Activated T-helper 17 cell treated with anti-CD3 and anti-CD28 coated beads, Interleukin-2, amount 50 U/mL, for 72 hours (primary cell): Measurements from ENCODE around the gene GMPR. TPM values are rescaled to one million over a fixed set of nuclear protein-coding genes. Genes with fewer than 3 reads are reported as not detected.
A peak's percentile ranks its signal among the peaks of the same experiment; 100 is the strongest.

Experiments
- ATAC-seq: fragments of 150-1000 bp; cut with Tn5 transposase; replicated peaks from 2 replicates; pipeline ENCODE4 v1.10.0; 2021; ENCODE audit warnings: mild to moderate bottlenecking, moderate library complexity
- H3K27ac Mint-ChIP-seq: one replicate; pipeline ENCODE4 v1.8.0; 2022; ENCODE audit warnings: mixed read lengths
- H3K27me3 Mint-ChIP-seq: one replicate; pipeline ENCODE4 v1.8.0; 2022; ENCODE audit warnings: mixed read lengths
- H3K36me3 Mint-ChIP-seq: one replicate; pipeline ENCODE4 v1.8.0; 2022; ENCODE audit warnings: low read depth, mild to moderate bottlenecking, mixed read lengths
- H3K4me1 Mint-ChIP-seq: one replicate; pipeline ENCODE4 v1.8.0; 2022; ENCODE audit warnings: mixed read lengths
- H3K4me3 Mint-ChIP-seq: one replicate; pipeline ENCODE4 v1.8.0; 2022; ENCODE audit warnings: mild to moderate bottlenecking, mixed read lengths
- H3K9me3 Mint-ChIP-seq: one replicate; pipeline ENCODE4 v1.8.0; 2022; ENCODE audit warnings: mixed read lengths
- total RNA-seq, 2 donors: library from RNA; stranded (reverse); gene quantifications; one replicate each; pipeline ENCODE4 v1.2.3, GENCODE V29; 2022

The GMPR gene
- total RNA-seq, 2 donors from 2014 or later, result 0.30 TPM; not detected in 1

- Mint-ChIP-seq H3K27me3 (no peaks in the 10 kb centered on the region), H3K4me3 (no peak overlapping the region), H3K9me3 (no peaks in the 10 kb centered on the region), H3K27ac (no peak overlapping the region), H3K36me3 (no peaks in the 10 kb centered on the region), H3K4me1 (no peaks in the 10 kb centered on the region)
- no peak for ATAC-seq
Observed at GRCh38 chr6:16284472-16284871, 46.1 kb downstream of the GMPR start.

GRCh38 chr6:16285467-16286150 lies 47.2 kb downstream of the GMPR start:
- no peak overlapping the region for H3K4me3 Mint-ChIP-seq
- peak; percentile 6 for ATAC-seq
- H3K9me3 Mint-ChIP-seq, result no peaks in the 10 kb centered on the region
- no peaks in the 10 kb centered on the region for H3K4me1 Mint-ChIP-seq
- H3K36me3 Mint-ChIP-seq, result no peaks in the 10 kb centered on the region
- H3K27me3 Mint-ChIP-seq, result no peaks in the 10 kb centered on the region
- H3K27ac Mint-ChIP-seq, result no peak overlapping the region

- Mint-ChIP-seq H3K27me3 (no peaks in the 10 kb centered on the region), H3K36me3 (no peaks in the 10 kb centered on the region), H3K4me3 (no peak overlapping the region), H3K9me3 (no peaks in the 10 kb centered on the region), H3K4me1 (no peaks in the 10 kb centered on the region), H3K27ac (no peak overlapping the region)
- peak; percentile 61 for ATAC-seq
Observed at GRCh38 chr6:16286151-16286522, 47.8 kb downstream of the GMPR start.

GRCh38 chr6:16288163-16288562 lies 49.8 kb downstream of the GMPR start:
- no peak for ATAC-seq

GRCh38 chr6:16291739-16292138 lies 53.4 kb downstream of the GMPR start:
- peaks cover 4% of the 10 kb centered on the region for H3K4me1 Mint-ChIP-seq
- H3K9me3 Mint-ChIP-seq, result no peaks in the 10 kb centered on the region

More at GRCh38 chr6:16288163-16288562, 49.8 kb downstream of the GMPR start:
- H3K27ac Mint-ChIP-seq, result no peak overlapping the region
- H3K4me1 Mint-ChIP-seq, result no peaks in the 10 kb centered on the region
- no peaks in the 10 kb centered on the region for H3K36me3 Mint-ChIP-seq
- H3K4me3 Mint-ChIP-seq, result no peak overlapping the region
- H3K9me3 Mint-ChIP-seq, result no peaks in the 10 kb centered on the region
- H3K27me3 Mint-ChIP-seq, result no peaks in the 10 kb centered on the region

GRCh38 chr6:16292432-16292831 lies 54.0 kb downstream of the GMPR start:
- Mint-ChIP-seq H3K36me3 (no peaks in the 10 kb centered on the region), H3K4me3 (no peak overlapping the region), H3K9me3 (no peaks in the 10 kb centered on the region), H3K27ac (no peak overlapping the region), H3K27me3 (no peaks in the 10 kb centered on the region), H3K4me1 (peaks cover 4% of the 10 kb centered on the region)
- ATAC-seq, result no peak

More at GRCh38 chr6:16291739-16292138, 53.4 kb downstream of the GMPR start:
- Mint-ChIP-seq H3K27me3 (no peaks in the 10 kb centered on the region), H3K36me3 (no peaks in the 10 kb centered on the region), H3K27ac (no peak overlapping the region), H3K4me3 (no peak overlapping the region)
- ATAC-seq, result no peak

- Mint-ChIP-seq H3K36me3 (no peaks in the 10 kb centered on the region), H3K4me3 (no peak overlapping the region), H3K9me3 (no peaks in the 10 kb centered on the region), H3K27ac (no peak overlapping the region), H3K4me1 (peaks cover 4% of the 10 kb centered on the region), H3K27me3 (no peaks in the 10 kb centered on the region)
- ATAC-seq, result no peak
Observed at GRCh38 chr6:16292942-16293341, 54.6 kb downstream of the GMPR start.

GRCh38 chr6:16294371-16294770 lies 56.0 kb downstream of the GMPR start:
- Mint-ChIP-seq H3K4me3 (no peak overlapping the region), H3K4me1 (peaks cover 4% of the 10 kb centered on the region), H3K36me3 (no peaks in the 10 kb centered on the region), H3K27ac (no peak overlapping the region), H3K27me3 (no peaks in the 10 kb centered on the region), H3K9me3 (no peaks in the 10 kb centered on the region)
- ATAC-seq, result no peak

GRCh38 chr6:16295060-16295459 lies 56.7 kb downstream of the GMPR start:
- no peak overlapping the region for H3K4me3 Mint-ChIP-seq
- peaks cover 4% of the 10 kb centered on the region for H3K4me1 Mint-ChIP-seq
- H3K27me3 Mint-ChIP-seq, result no peaks in the 10 kb centered on the region
- H3K9me3 Mint-ChIP-seq, result no peaks in the 10 kb centered on the region
- H3K36me3 Mint-ChIP-seq, result no peaks in the 10 kb centered on the region
- ATAC-seq, result no peak
- H3K27ac Mint-ChIP-seq, result no peak overlapping the region

- Mint-ChIP-seq H3K9me3 (no peaks in the 10 kb centered on the region), H3K27ac (no peak overlapping the region), H3K27me3 (no peaks in the 10 kb centered on the region), H3K4me1 (peaks cover 4% of the 10 kb centered on the region), H3K4me3 (no peak overlapping the region), H3K36me3 (no peaks in the 10 kb centered on the region)
- ATAC-seq, result no peak
Observed at GRCh38 chr6:16295471-16295870, 57.1 kb downstream of the GMPR start.

- no peaks in the 10 kb centered on the region for H3K9me3 Mint-ChIP-seq
- peaks cover 4% of the 10 kb centered on the region for H3K4me1 Mint-ChIP-seq
- peaks cover 7% of the 10 kb centered on the region for H3K36me3 Mint-ChIP-seq
- no peaks in the 10 kb centered on the region for H3K27me3 Mint-ChIP-seq
- no peak overlapping the region for H3K27ac Mint-ChIP-seq
- ATAC-seq, result no peak
- no peak overlapping the region for H3K4me3 Mint-ChIP-seq
Observed at GRCh38 chr6:16296061-16296670, 57.8 kb downstream of the GMPR start.

GRCh38 chr6:16299861-16300260 lies 61.5 kb downstream of the GMPR start:
- H3K36me3 Mint-ChIP-seq, result peaks cover 43% of the 10 kb centered on the region
- no peak overlapping the region for H3K4me3 Mint-ChIP-seq
- H3K4me1 Mint-ChIP-seq, result peaks cover 4% of the 10 kb centered on the region
- no peaks in the 10 kb centered on the region for H3K9me3 Mint-ChIP-seq
- H3K27ac Mint-ChIP-seq, result no peak overlapping the region
- H3K27me3 Mint-ChIP-seq, result no peaks in the 10 kb centered on the region
- no peak for ATAC-seq

- no peak for ATAC-seq
- Mint-ChIP-seq H3K4me1 (no peaks in the 10 kb centered on the region), H3K27ac (no peak overlapping the region), H3K9me3 (no peaks in the 10 kb centered on the region), H3K36me3 (peaks cover 57% of the 10 kb centered on the region), H3K4me3 (no peak overlapping the region), H3K27me3 (no peaks in the 10 kb centered on the region)
Observed at GRCh38 chr6:16301511-16301910, 63.1 kb downstream of the GMPR start.

- H3K9me3 Mint-ChIP-seq, result no peaks in the 10 kb centered on the region
- H3K27me3 Mint-ChIP-seq, result no peaks in the 10 kb centered on the region
- no peak overlapping the region for H3K27ac Mint-ChIP-seq
- H3K36me3 Mint-ChIP-seq, result peaks cover 69% of the 10 kb centered on the region
- ATAC-seq, result no peak
- no peaks in the 10 kb centered on the region for H3K4me1 Mint-ChIP-seq
- H3K4me3 Mint-ChIP-seq, result no peak overlapping the region
Observed at GRCh38 chr6:16302721-16303552, 64.5 kb downstream of the GMPR start.

GRCh38 chr6:16305246-16305725 lies 66.9 kb downstream of the GMPR start:
- Mint-ChIP-seq H3K36me3 (peaks cover 82% of the 10 kb centered on the region), H3K27me3 (no peaks in the 10 kb centered on the region), H3K9me3 (no peaks in the 10 kb centered on the region), H3K4me1 (no peaks in the 10 kb centered on the region), H3K27ac (no peak overlapping the region), H3K4me3 (no peak overlapping the region)
- peak; percentile 29 for ATAC-seq
